Parathyroid adenoma (tissue), 2 donors: ENCODE results near the gene KLHL30.

Experiments used
- H2AFZ ChIP-seq: fragments of 300-600 bp; sonication (generic); one replicate; pipeline ENCODE4 v1.7.0; 2017; ENCODE audit warnings: antibody characterized with exemption, mild to moderate bottlenecking
- H3K27ac ChIP-seq: fragments of 300-600 bp; sonication (generic); one replicate; pipeline ENCODE4 v1.7.0; 2017
- H3K27me3 ChIP-seq: fragments of 300-600 bp; sonication (generic); one replicate; pipeline ENCODE4 v1.7.0; 2017; ENCODE audit warnings: low read length; ENCODE audit not compliant: control insufficient read depth, insufficient read depth
- H3K36me3 ChIP-seq: fragments of 300-600 bp; sonication (generic); one replicate; pipeline ENCODE4 v1.7.0; 2017; ENCODE audit warnings: low read length; ENCODE audit not compliant: control insufficient read depth, insufficient read depth
- H3K4me1 ChIP-seq: fragments of 300-600 bp; sonication (generic); one replicate; pipeline ENCODE4 v1.7.0; 2017; ENCODE audit warnings: control low read depth
- H3K4me2 ChIP-seq: fragments of 300-600 bp; sonication (generic); one replicate; pipeline ENCODE4 v1.7.0; 2017; ENCODE audit warnings: low read length
- H3K4me3 ChIP-seq: fragments of 300-600 bp; sonication (generic); one replicate; pipeline ENCODE4 v1.7.0; 2017; ENCODE audit warnings: low read depth, low read length
- H3K79me2 ChIP-seq: fragments of 300-600 bp; sonication (generic); one replicate; pipeline ENCODE4 v1.7.0; 2017; ENCODE audit warnings: control low read depth
- H3K9ac ChIP-seq: fragments of 300-600 bp; sonication (generic); one replicate; pipeline ENCODE4 v1.7.0; 2017; ENCODE audit warnings: mild to moderate bottlenecking
- H3K9me3 ChIP-seq: fragments of 300-600 bp; sonication (generic); one replicate; pipeline ENCODE4 v1.7.0; 2017; ENCODE audit warnings: low read length; ENCODE audit not compliant: control insufficient read depth
- TF ChIP-seq, protein P1 (sequence below): fragments of 300-600 bp; sonication (generic); IDR thresholded peaks from one replicate; pipeline ENCODE4 v1.7.0; 2017; ENCODE audit warnings: antibody characterized with exemption, mild to moderate bottlenecking
- donor health status: primary hyperparathyroidism.

KLHL30 gene

DNA sequence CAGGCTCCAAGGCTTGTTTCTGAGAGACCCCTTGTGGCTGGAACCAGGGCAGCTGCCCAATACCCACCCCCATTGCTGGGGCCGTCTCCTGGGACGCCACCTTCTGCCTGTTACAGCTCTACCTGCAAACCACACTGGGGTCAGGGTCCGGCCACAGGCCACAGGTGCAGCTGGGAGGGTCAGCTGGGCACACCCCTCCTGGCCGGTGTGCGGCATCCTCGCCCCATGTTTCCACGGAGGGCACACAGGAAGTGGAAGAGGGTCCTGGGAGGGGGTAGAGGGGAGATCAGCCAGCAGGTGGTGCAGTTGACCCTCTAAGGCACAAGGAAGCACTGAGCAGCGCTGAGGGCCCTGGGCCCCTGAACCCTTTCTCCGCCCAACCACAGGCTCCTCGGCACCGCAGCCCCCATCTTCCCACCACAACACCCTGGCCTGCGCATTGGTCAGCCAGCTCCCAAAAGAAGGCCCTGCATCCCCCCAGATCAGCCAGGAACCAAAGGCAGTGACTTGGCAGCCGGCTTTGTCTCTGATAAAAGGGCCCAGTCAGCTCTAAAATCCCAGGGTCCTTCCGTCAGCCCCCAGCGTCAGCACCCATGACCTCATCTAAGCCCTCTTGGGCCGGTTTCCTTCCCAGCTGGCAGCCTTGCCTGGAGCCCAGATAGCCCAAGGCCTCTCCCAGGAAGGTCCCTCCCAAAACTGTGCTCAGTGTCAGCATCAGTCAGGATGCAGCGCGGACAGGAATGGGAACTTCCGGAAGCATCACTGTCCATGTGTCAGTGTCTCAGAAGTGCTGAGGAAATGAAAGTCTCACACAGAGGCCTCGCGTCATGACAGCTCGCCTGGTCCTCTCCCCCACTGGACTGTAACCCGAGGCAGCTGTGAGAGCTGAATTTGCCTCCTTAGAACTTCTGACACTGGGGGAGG, 22.0 kb downstream of the KLHL30 start:
- no peaks in the 10 kb centered on the region for H3K79me2 ChIP-seq
- H2AFZ ChIP-seq = no peak overlapping the region
- TF ChIP-seq, protein P1, sequence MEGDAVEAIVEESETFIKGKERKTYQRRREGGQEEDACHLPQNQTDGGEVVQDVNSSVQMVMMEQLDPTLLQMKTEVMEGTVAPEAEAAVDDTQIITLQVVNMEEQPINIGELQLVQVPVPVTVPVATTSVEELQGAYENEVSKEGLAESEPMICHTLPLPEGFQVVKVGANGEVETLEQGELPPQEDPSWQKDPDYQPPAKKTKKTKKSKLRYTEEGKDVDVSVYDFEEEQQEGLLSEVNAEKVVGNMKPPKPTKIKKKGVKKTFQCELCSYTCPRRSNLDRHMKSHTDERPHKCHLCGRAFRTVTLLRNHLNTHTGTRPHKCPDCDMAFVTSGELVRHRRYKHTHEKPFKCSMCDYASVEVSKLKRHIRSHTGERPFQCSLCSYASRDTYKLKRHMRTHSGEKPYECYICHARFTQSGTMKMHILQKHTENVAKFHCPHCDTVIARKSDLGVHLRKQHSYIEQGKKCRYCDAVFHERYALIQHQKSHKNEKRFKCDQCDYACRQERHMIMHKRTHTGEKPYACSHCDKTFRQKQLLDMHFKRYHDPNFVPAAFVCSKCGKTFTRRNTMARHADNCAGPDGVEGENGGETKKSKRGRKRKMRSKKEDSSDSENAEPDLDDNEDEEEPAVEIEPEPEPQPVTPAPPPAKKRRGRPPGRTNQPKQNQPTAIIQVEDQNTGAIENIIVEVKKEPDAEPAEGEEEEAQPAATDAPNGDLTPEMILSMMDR = no peak
- H3K27me3 ChIP-seq = no peaks in the 10 kb centered on the region
- no peaks in the 10 kb centered on the region for H3K36me3 ChIP-seq
- H3K9ac ChIP-seq = no peak overlapping the region
- H3K4me3 ChIP-seq = no peak overlapping the region
- no peak overlapping the region for H3K4me2 ChIP-seq
- H3K4me1 ChIP-seq = no peaks in the 10 kb centered on the region
- H3K9me3 ChIP-seq = no peaks in the 10 kb centered on the region
- no peak overlapping the region for H3K27ac ChIP-seq

DNA sequence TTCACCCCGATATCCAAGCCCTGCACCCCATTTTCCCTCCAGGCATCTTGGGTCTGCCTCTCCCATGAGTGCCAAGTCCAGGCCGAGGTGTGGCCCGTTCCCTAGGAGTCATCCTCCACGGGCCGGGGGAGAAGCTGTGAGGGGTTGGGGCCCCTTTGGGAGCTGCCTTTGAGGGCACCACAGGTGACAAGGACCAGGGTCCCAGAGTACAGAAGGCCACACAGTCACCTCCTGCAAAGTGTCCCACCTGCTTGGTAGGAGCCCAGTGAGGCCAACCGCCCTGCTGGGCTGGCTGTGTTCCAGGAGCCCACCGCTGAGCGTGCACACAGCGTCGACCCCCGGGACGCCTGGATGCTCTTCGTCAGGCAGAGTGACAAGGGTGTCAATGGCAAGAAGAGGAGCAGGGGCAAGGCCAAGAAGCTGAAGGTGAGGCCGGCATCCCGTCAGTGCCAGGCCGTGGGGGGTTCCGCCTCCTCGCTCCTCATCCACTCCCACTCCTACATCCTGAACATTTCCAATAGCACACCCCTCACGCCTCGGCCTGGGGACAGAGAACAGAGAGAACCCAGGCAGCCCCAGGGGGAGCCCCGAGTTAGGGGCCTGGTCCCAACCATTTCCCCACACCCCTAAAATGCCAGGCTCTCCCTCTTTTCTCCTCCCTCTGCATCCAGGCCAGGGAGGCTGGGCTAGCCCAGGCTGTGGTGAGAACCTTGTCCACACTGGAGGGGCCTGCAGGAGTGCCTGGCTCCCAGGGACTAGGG, 23.0 kb downstream of the KLHL30 start:
- H2AFZ ChIP-seq = no peak overlapping the region
- H3K27me3 ChIP-seq = no peaks in the 10 kb centered on the region
- TF ChIP-seq, protein P1 = no peak
- H3K4me3 ChIP-seq = no peak overlapping the region
- no peak overlapping the region for H3K9ac ChIP-seq
- H3K4me1 ChIP-seq = peaks cover 3% of the 10 kb centered on the region
- H3K4me2 ChIP-seq = no peak overlapping the region
- H3K9me3 ChIP-seq = no peaks in the 10 kb centered on the region
- H3K27ac ChIP-seq = no peak overlapping the region
- no peaks in the 10 kb centered on the region for H3K36me3 ChIP-seq
- no peaks in the 10 kb centered on the region for H3K79me2 ChIP-seq

DNA sequence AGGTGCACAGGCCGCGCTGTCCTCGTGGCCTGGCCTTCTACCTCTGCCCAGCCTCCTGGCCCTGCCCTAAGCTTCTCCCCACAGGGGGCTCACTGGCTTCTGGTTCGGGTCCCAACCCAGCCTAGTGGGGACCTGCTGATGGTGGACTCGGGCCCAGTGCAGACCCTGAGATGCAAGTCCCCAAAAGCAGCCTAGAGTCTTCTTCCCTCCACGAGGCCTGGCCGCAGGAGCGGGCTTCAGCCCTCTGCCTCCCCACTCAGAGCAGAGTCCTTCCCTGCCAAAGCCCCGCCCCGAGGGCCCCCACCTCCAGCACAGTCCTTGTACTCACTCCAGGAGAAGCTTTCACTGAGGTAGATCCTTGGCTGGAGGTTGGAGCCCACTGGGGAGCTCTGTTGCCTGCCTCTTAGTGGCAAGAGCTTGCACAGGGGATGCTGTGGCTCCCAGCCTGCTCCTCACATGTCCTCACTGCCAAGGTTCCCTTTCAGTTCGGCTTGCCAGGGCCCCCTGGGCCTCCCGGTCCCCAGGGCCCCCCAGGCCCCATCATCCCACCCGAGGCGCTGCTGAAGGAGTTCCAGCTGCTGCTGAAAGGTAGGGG, 23.9 kb downstream of the KLHL30 start:
- no peak overlapping the region for H3K27ac ChIP-seq
- H3K36me3 ChIP-seq = no peaks in the 10 kb centered on the region
- no peak overlapping the region for H3K9ac ChIP-seq
- H3K4me1 ChIP-seq = peaks cover 3% of the 10 kb centered on the region
- no peak overlapping the region for H2AFZ ChIP-seq
- no peak overlapping the region for H3K4me3 ChIP-seq
- no peaks in the 10 kb centered on the region for H3K27me3 ChIP-seq
- H3K79me2 ChIP-seq = no peaks in the 10 kb centered on the region
- H3K4me2 ChIP-seq = no peak overlapping the region
- H3K9me3 ChIP-seq = no peaks in the 10 kb centered on the region
- TF ChIP-seq, protein P1 = no peak

DNA sequence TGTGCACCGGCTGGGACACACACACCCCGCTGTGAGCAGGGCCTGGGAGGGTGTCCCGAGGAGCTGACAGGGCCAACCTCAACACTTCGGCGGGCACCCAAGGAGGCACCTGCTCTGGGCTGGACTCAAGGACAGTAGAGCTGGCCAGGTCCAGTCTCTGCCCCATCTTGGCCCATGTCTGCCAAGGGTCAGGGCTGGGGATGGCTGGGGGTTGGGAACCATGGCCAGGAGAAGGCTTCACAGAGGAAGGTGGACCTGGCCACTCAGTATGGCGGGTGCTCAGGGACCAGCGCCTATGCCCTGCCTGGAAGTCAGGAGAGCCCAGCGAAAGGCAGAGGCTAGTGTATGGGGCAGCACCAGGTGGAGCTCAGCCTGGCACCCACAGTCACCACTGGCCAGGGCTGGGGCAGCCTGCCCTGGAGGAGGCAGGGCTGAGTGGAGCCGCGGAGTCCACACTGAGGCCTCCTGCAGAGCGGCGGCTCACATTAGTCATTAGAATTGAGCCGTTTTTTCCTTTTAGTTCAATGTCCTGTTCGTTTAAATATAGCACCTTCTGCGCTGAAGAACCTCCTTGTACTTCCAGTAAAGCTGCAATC, 24.5 kb downstream of the KLHL30 start:
- Histone ChIP-seq H3K4me3 (no peak overlapping the region), H2AFZ (no peak overlapping the region), H3K4me2 (no peak overlapping the region), H3K27me3 (no peaks in the 10 kb centered on the region), H3K9me3 (no peaks in the 10 kb centered on the region), H3K36me3 (no peaks in the 10 kb centered on the region), H3K79me2 (no peaks in the 10 kb centered on the region), H3K4me1 (peaks cover 3% of the 10 kb centered on the region), H3K9ac (no peak overlapping the region), H3K27ac (no peak overlapping the region)
- TF ChIP-seq, protein P1 = no peak
